Endothelial cell (in vitro differentiated cells): ENCODE results near the gene MCM7. TPM values are rescaled to one million over a fixed set of nuclear protein-coding genes. Genes with fewer than 3 reads are reported as not detected.
A peak's percentile ranks its signal among the peaks of the same experiment; 100 is the strongest.

ENCODE experiments used
- DNase-seq: peaks from one replicate; pipeline ENCODE4 v3.0.0; 2021; ENCODE audit warnings: low spot score
- H3K27ac Mint-ChIP-seq: one replicate; pipeline ENCODE4 v1.8.0; 2021; ENCODE audit warnings: mixed read lengths, inconsistent platforms; ENCODE audit not compliant: unreplicated experiment
- H3K27me3 Mint-ChIP-seq: one replicate; pipeline ENCODE4 v1.8.0; 2021; ENCODE audit warnings: mild to moderate bottlenecking, moderate library complexity, mixed read lengths, inconsistent platforms; ENCODE audit not compliant: unreplicated experiment
- H3K36me3 Mint-ChIP-seq: one replicate; pipeline ENCODE4 v1.8.0; 2021; ENCODE audit warnings: mild to moderate bottlenecking, low read depth, mixed read lengths, inconsistent platforms; ENCODE audit not compliant: unreplicated experiment
- H3K4me1 Mint-ChIP-seq: one replicate; pipeline ENCODE4 v1.8.0; 2021; ENCODE audit warnings: mild to moderate bottlenecking, mixed read lengths, inconsistent platforms; ENCODE audit not compliant: unreplicated experiment
- H3K4me3 Mint-ChIP-seq: one replicate; pipeline ENCODE4 v1.8.0; 2021; ENCODE audit warnings: mild to moderate bottlenecking, mixed read lengths, inconsistent platforms; ENCODE audit not compliant: unreplicated experiment
- H3K9me3 Mint-ChIP-seq: one replicate; pipeline ENCODE4 v1.8.0; 2021; ENCODE audit warnings: mixed read lengths, inconsistent platforms; ENCODE audit not compliant: unreplicated experiment
- total RNA-seq: library from RNA; stranded (reverse); fragmentation: NEBNext Ultra II Directional; extraction: Animal tissue kit (Norgen Biotek cat#: 25700); gene quantifications from one replicate; pipeline ENCODE4 v1.2.1, GENCODE V29; 2021; ENCODE audit not compliant: unreplicated experiment
- TF ChIP-seq, protein P1 (sequence below): fragments of 200-600 bp; sonication (generic); IDR thresholded peaks from one replicate; pipeline ENCODE4 v1.5.0; 2021; ENCODE audit warnings: antibody characterized with exemption; ENCODE audit not compliant: unreplicated experiment

Gene MCM7
- total RNA-seq, 1 donor from 2014 or later, result 119 TPM

DNA sequence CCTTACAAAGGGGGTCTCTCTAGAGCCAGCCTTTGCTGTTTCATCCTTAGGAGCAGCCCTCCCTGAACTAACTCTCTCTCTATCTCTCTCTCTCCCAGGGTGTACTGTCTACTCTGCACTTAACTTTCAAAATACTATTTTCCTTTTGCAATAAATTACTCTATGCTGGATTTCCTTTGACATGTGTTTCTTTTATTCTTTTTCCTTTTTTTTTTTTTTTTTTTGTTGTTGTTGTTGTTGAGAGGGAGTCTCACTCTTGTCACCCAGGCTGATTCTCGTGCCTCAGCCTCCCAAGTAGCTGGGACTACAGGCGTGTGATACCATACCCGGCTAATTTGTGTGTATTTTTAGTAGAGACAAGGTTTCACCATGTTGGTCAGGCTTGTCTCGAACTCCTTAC lies 18.2 kb downstream of the MCM7 start:
- Mint-ChIP-seq H3K4me3 (peak overlapping the region; percentile 92), H3K9me3 (no peaks in the 10 kb centered on the region), H3K27ac (peak overlapping the region; percentile 98), H3K36me3 (peaks cover 15% of the 10 kb centered on the region), H3K27me3 (peaks cover 28% of the 10 kb centered on the region), H3K4me1 (peaks cover 28% of the 10 kb centered on the region)
- DNase-seq, result no peak
- TF ChIP-seq, protein P1, sequence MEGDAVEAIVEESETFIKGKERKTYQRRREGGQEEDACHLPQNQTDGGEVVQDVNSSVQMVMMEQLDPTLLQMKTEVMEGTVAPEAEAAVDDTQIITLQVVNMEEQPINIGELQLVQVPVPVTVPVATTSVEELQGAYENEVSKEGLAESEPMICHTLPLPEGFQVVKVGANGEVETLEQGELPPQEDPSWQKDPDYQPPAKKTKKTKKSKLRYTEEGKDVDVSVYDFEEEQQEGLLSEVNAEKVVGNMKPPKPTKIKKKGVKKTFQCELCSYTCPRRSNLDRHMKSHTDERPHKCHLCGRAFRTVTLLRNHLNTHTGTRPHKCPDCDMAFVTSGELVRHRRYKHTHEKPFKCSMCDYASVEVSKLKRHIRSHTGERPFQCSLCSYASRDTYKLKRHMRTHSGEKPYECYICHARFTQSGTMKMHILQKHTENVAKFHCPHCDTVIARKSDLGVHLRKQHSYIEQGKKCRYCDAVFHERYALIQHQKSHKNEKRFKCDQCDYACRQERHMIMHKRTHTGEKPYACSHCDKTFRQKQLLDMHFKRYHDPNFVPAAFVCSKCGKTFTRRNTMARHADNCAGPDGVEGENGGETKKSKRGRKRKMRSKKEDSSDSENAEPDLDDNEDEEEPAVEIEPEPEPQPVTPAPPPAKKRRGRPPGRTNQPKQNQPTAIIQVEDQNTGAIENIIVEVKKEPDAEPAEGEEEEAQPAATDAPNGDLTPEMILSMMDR, result no peak

DNA sequence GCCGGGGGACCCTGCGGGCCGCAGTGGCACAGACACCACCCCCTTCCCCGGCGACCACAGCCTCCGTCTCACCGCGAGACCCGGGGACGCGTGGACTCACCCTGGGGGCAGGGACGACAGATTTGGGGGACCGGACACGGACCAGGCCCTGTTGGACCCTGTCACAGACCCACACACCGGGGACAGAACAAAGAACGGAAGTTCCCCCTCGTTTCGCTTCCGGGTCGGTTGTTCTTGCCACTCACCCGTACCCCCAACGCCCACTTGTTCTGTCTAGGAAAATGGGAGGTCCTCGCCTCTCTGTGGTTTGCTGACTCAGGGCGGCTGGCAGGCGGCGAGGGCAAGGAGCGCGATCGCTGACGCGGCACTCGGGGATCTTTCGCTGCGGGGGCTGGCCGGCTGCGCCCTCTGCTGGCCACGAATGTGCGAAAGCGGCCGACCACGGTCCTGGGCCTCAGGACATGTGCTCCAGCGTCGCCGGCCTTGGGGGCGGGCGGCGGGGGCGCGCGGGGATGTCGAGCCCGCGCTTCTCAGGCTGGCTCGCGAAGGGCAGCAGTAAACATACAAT lies 19.6 kb downstream of the MCM7 start, which contains the start of gene ZNF3:
Gene ZNF3 (minus strand): TSS at position 189 of the 568 bp plus-strand sequence. CDS start 4,366 bp downstream, outside the sequence.
- TF ChIP-seq, protein P1, result peak; percentile 98
- Mint-ChIP-seq H3K4me1 (peaks cover 22% of the 10 kb centered on the region), H3K36me3 (peaks cover 23% of the 10 kb centered on the region), H3K9me3 (no peaks in the 10 kb centered on the region), H3K4me3 (peak within 1 kb of the TSS; percentile 96), H3K27me3 (peaks cover 28% of the 10 kb centered on the region), H3K27ac (peak within 1 kb of the TSS; percentile 98)
- DNase-seq, result peak; percentile 99

DNA sequence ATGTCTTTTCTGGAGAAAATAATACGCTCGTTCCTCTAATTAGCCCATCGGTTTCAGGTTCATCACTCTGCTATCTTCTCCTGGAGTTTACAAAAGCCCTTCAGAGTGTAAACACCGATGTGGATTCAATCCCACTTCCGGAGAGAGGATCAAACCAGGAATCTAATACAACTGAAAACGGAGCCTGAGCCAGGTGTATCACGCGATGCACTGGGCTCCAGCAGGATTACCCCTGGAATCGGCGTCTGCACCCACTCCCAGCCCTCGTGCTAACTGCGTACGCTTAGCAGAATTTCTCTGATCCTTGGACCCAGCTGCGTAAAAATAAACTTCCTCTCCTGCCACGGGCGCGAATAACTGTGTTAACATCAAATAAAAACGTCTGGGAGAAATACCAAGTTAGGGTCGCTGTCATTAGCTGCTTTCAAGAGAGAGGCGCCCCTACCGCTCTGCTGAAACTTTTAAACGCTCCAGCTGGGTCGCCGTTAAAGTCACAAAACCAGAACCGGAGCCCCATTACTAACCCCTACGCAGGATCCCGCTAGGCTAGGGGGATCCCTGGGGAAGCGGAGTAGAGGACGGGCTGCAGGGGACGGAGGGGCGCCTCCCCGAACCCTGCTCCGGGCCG lies 20.2 kb downstream of the MCM7 start:
- H3K4me3 Mint-ChIP-seq, result peak overlapping the region; percentile 96
- peaks cover 29% of the 10 kb centered on the region for H3K27me3 Mint-ChIP-seq
- no peak for DNase-seq
- peak overlapping the region; percentile 95 for H3K27ac Mint-ChIP-seq
- TF ChIP-seq, protein P1, result no peak
- H3K36me3 Mint-ChIP-seq, result peaks cover 29% of the 10 kb centered on the region
- peaks cover 22% of the 10 kb centered on the region for H3K4me1 Mint-ChIP-seq
- no peaks in the 10 kb centered on the region for H3K9me3 Mint-ChIP-seq

DNA sequence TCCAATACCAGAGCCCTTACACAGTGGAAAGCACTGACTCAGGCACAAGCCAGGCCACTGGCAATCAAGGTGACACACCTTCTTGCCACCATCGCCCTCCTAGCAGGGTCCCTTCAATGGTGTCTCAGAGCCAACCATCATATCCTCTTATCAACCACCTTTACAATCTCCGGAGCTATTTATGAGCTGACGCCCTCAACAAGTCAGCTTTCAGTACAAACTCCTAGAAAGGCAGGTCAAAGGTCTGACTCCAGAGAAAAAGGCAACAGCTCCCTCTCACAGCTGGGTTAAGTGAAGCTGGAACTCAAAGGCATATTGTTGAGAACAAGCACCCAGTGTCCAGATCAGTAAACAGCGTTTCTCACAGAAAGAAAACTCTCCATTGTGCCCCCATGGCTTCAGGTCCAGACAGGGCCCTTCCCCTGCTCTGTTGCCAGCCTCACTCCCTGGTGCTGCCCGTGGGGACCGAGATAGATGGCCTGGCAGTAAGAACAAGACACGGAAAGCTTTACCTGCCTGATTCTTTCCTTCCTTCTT lies 22.1 kb downstream of the MCM7 start:
- Mint-ChIP-seq H3K4me1 (peaks cover 22% of the 10 kb centered on the region), H3K9me3 (no peaks in the 10 kb centered on the region), H3K4me3 (peak overlapping the region; percentile 87), H3K36me3 (peaks cover 48% of the 10 kb centered on the region), H3K27me3 (peaks cover 32% of the 10 kb centered on the region), H3K27ac (peak overlapping the region; percentile 74)
- TF ChIP-seq, protein P1, result no peak
- DNase-seq, result no peak

DNA sequence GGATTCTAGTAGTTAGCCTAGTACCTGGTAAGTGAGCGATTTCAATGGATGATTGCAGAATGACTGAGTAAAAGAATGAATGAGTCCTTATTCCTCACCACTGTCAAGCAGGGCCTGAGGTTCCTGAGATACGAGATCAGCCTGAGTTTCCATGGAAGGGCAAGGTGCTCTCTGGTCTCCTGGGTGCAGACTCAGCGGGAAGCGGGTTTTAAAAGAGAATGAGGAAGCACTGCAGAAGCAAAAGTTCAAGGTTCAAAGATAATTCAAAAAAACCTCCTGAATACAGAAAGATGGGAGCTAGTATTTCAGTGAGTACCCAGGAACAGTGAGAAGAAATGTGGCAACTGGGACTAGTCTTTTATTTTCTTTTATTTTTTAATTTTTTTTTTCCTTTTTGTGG lies 24.0 kb downstream of the MCM7 start:
- Mint-ChIP-seq H3K27me3 (peaks cover 29% of the 10 kb centered on the region), H3K9me3 (peaks cover 4% of the 10 kb centered on the region), H3K36me3 (peaks cover 62% of the 10 kb centered on the region), H3K27ac (no peak overlapping the region), H3K4me1 (peaks cover 17% of the 10 kb centered on the region), H3K4me3 (peak overlapping the region; percentile 44)
- no peak for DNase-seq
- TF ChIP-seq, protein P1, result no peak
